HFF-Myc (cell line): Measurements from ENCODE around the gene HDAC4.

ENCODE experiments used
- DNase-seq: peaks from one replicate; pipeline ENCODE4 v3.0.0-alpha.2; 2011; ENCODE audit warnings: low read depth; ENCODE audit errors: extremely low read depth
- H3K4me3 ChIP-seq: replicated peaks from 2 replicates; pipeline ENCODE4 v1.5.1; 2011; ENCODE audit warnings: low read depth, mild to moderate bottlenecking, control low read depth, low read length
- TF ChIP-seq, protein P1 (sequence below): IDR thresholded peaks from 2 replicates; pipeline ENCODE4 v1.5.1; 2012; ENCODE audit warnings: mild to moderate bottlenecking, low read depth, low read length, control low read depth; ENCODE audit errors: missing control alignments

The HDAC4 gene

DNA sequence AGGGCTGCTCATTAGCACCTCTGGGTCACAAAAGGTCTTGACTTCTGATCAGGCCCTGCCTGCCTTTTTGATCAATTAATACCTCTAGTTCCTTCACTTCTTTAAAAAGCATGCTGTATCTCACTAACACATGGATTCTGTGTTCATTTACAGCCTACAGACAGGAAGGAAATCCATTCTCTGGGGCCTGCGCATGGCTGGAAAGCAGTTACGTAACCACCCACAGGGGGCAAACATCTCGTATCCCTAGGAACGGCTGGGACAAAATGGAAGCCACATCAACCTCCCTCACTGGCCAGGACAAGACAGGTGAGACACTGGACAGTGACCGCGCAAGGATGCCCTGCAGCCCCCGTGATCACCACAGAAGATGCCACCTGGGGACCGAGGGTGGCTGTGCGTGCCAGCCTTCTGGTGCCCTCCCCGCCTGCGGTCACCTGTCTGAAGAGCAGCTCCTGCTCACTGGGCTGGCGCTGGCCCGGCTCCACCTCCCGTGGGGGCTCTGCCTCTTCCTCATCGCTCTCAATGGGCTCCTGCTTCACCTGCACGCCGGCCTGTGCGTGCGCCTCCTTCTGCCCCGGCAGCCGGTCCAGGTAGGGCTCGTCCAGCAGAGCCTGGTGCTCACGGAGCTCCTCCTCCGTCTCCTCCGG lies 286.1 kb downstream of the HDAC4 start:
- H3K4me3 ChIP-seq, result no peak overlapping the region
- DNase-seq, result no peak
- TF ChIP-seq, protein P1, sequence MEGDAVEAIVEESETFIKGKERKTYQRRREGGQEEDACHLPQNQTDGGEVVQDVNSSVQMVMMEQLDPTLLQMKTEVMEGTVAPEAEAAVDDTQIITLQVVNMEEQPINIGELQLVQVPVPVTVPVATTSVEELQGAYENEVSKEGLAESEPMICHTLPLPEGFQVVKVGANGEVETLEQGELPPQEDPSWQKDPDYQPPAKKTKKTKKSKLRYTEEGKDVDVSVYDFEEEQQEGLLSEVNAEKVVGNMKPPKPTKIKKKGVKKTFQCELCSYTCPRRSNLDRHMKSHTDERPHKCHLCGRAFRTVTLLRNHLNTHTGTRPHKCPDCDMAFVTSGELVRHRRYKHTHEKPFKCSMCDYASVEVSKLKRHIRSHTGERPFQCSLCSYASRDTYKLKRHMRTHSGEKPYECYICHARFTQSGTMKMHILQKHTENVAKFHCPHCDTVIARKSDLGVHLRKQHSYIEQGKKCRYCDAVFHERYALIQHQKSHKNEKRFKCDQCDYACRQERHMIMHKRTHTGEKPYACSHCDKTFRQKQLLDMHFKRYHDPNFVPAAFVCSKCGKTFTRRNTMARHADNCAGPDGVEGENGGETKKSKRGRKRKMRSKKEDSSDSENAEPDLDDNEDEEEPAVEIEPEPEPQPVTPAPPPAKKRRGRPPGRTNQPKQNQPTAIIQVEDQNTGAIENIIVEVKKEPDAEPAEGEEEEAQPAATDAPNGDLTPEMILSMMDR, result no peak

- TF ChIP-seq, protein P1, result no peak
- DNase-seq, result no peak
- no peak overlapping the region for H3K4me3 ChIP-seq
Measured at GRCh38 chr2:239114119-239114581, 286.7 kb downstream of the HDAC4 start.

DNA sequence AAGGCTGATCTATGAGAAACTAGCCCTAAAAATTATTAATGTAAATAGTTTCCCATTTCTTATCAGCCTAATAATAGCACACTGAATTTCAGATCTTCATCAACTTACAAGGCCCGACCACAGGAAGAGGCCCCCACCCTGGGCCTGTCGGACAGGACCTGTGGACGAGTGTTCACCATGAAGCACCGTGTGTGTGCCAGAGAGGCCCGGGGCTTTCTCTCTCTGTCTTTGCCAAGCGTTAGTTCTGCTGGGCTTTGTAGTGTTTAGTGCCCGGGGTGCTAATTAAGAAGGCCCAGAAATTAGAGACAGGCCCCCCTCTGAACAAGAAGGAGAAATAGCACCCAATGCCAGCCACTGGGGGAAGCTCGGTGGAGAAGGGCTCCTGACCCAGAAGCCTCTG lies 287.2 kb downstream of the HDAC4 start:
- no peak overlapping the region for H3K4me3 ChIP-seq
- DNase-seq, result no peak
- TF ChIP-seq, protein P1, result no peak

- DNase-seq, result no peak
- TF ChIP-seq, protein P1, result no peak
- H3K4me3 ChIP-seq, result no peak overlapping the region
Measured at GRCh38 chr2:239113171-239113570, 287.6 kb downstream of the HDAC4 start.

- H3K4me3 ChIP-seq, result no peak overlapping the region
- TF ChIP-seq, protein P1, result no peak
- no peak for DNase-seq
Measured at GRCh38 chr2:239112127-239112774, 288.6 kb downstream of the HDAC4 start.

DNA sequence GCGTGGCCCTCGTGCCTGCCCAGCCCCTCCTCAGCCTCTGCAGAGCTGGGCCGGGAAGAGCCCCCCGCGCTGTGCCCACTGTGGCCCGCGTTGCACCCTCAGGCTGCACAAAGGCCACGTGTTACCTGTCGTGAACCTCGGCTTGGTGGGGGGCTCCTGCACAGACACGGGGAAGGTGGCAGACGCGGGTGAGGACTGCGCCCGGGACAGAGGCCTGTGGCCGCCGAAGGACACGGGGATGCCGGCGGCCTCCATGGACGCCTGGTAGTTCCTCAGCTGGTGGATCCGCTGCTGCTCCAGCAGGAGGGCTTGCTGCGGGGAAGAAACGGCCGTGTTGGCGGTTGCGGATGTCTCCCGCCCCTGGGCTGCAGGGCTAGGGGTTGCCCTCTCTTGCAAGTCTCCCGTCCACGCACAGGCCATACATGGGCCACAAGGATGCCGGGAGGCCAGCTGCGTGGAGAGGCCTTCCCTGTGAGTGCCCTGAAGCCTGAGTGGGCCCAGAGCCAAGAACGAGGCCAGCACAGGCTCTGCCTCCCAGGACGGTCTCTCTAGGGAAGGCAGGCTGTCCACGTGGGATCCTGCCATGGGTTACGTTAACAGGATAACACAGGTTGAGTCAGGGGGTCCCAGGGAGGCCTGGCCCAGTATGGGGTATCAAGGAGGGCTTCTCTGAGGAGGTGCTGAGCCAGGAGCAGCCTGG lies 289.3 kb downstream of the HDAC4 start:
- H3K4me3 ChIP-seq, result no peak overlapping the region
- DNase-seq, result no peak
- TF ChIP-seq, protein P1, result no peak
